GM21723 (cell line): Measurements from ENCODE around the gene PRKG1.
"Not testable (repeated sequence)": the region's sequence is repeated elsewhere in the genome, so short reads cannot be mapped to it uniquely, and the experiment has no call there.

Experiments
- ATAC-seq: cut with Tn5 transposase; IDR thresholded peaks from one replicate; pipeline ENCODE4 v1.9.1; 2021; ENCODE audit warnings: mild to moderate bottlenecking, moderate library complexity; ENCODE audit not compliant: unreplicated experiment

The PRKG1 gene

DNA sequence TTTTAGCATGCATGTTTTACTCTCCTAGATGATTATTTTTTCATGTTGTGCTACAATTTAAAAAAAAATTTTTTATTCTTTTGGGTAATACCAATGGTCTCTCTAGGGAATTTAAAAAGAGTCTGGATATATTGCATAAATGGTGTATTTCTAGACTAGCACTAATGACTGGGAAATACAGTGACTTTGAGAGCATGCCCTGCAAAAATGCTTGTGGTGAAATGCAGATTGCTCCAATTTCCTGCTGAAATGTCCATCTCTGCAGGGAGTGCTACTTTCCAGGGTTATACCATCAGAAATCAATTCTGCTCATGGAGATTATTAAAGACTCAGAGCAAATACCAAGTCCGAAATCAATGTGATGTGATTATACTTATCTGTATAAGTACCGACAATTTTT is 186.1 kb downstream of the PRKG1 start:
- ATAC-seq: no peak

DNA sequence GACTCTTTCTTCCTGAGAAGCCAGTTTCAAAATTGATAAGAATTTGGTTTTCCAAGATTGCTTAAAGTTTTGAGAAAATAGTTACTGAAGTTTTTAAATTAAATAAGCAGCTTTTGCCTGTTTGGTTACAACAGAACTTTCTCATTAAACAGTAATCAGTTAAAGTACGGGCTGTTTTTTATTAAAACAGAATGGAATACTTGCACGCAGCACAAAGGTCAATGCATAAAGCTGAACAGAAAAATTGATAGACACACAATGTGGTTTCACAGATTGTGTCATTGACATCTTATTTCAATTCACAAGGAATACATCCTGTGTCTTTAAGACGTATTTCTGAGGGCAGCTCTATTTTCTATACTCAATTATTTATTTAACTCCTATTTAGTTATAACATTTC is 192.2 kb downstream of the PRKG1 start:
- ATAC-seq: no peak

DNA sequence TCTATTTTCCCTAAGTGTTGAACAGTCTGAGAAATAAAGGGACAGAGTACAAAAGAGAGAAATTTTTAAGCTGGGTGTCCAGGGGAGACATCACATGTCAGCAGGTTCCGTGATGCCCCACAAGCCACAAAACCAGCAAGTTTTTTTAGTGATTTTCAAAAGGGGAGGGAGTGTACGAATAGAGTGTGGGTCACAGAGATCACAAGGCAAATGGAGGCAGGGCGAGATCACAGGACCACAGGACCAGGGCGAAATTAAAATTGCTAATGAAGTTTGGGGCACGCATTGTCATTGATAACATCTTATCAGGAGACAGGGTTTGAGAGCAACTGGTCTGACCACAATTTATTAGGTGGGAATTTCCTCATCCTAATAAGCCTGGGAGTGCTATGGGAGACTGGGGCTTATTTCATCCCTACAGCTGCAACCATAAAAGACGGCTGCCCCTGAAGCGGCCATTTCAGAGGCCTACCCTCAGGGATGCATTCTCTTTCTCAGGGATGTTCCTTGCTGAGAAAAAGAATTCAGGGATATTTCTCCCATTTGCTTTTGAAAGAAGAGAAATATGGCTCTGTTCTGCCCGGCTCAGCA is 193.8 kb downstream of the PRKG1 start:
- not testable (repeated sequence) for ATAC-seq

DNA sequence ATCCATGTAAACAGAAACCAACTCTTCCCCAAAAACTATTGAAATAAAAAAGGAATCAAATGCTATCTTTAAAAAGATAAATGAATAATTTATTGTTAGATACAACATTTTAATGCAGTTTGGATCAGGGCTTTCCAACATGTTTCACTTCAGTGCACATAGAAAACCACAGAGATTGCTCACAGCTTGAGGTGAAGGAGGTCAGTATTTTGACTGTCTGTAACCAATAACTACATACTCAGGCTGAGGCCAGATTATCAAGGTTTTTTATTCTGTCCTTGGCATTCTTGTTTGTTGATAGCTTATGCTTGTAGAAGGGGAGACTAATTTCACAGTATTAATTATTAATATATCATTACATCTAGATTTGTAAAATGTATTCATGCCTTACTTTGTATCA is 195.5 kb downstream of the PRKG1 start:
- no peak for ATAC-seq

DNA sequence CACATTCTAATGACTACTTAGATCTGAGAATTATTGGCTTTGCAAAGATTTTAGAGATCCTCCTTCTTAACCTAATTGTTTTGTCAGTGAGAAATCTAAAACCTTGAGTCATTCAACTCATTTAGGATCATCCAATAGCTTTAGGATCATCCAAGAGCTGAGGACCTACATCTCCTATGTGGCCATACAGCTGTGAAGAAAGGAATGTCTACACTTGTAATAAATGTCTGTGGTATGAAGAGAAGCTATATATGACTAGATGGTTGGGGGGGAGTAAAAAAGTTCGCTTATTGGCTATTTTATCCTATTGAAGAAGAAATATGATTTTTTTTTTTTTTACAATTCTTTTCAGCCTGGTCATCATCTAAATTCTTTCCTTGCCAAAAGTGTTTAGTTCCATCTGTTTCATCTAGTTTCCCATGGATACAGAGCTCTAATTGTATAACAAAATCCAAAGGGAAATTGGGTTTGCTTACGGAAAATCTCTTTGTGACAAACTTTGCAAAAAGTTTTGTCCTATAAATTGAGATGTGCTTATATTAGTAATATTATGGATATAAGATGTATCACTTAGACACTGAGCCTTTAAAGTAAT is 196.7 kb downstream of the PRKG1 start:
- ATAC-seq: no peak

DNA sequence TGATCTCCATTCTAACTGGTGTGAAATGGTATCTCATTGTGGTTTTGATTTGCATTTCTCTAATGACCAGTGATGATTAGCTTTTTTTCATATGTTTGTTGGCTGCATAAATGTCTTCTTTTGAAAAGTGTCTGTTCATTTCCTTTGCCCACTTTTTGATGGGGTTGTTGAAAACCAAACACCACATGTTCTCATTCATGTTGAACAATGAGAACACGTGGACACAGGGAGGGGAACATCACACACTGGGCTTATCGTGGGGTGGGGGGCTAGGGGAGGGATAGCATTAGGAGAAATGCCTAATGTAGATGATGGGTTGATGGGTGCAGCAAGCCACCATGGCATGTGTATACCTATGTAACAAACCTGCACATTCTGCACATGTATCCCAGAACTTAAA is 197.8 kb downstream of the PRKG1 start:
- not testable (repeated sequence) for ATAC-seq

DNA sequence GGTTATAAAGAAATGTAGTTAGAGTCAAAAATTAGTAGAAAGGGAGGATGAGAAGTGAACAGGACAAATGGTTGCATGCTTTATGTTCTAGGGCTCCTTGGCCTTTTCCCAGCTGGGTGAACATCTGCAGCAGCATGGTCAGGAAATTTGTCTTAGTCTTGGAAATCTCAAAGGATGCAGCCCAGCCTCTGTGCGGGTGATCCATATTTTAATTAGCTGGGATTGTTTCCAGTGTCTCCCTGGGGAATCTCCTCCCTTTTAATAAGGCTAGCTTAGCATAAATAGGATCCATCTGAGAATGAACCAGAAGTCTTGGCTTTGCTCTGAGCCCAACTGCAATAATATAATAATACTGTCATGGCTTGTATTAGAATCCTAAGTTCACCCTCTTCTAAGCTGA is 198.3 kb downstream of the PRKG1 start:
- no peak for ATAC-seq

DNA sequence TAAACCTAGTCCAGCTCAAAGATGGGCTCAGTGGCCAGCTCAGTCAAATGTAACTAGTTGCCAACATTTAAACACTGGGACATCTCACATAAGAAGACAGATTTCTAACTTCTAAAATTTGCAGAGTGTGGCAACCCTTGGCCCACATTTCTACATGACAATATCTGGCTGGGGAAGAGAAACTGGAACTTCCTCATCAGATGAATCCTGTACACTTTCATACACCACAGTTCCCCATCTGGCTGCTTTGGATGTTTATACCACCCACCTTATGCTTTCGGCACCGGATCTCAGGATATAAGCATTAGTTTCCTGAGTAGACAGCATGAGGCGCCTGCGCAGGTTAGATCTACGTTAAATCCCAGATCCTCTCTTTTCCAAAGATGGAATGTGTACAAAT is 199.3 kb downstream of the PRKG1 start:
- ATAC-seq: no peak

DNA sequence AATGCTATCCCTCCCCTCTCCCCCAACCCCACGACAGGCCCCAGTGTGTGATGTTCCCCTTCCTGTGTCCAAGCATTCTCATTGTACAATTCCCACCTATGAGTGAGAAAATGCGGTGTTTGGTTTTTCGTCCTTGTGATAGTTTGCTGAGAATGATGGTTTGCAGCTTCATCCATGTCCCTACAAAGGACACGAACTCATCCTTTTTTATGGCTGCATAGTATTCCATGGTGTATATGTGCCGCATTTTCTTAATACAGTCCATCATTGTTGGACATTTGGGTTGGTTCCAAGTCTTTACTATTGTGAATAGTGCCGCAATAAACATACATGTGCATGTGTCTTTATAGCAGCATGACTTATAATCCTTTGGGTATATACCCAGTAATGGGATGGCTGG is 201.8 kb downstream of the PRKG1 start:
- not testable (repeated sequence) for ATAC-seq

DNA sequence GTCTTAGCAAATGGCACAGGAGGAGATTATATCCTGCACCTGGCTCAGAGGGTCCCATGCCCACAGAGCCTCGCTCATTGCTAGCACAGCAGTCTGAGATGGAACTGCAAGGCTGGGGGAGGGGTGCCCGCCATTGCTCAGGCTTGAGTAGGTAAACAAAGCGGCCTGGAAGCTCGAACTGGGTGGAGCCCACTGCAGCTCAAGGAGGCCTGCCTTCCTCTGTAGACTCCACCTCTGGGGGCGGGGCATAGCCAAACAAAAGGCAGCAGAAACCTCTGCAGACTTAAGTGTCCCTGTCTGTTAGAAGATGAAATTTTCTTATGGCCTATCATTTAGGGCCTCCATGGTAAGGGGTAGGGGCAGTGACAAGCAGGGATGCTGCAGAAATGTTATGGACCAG is 207.1 kb downstream of the PRKG1 start:
- not testable (repeated sequence) for ATAC-seq

DNA sequence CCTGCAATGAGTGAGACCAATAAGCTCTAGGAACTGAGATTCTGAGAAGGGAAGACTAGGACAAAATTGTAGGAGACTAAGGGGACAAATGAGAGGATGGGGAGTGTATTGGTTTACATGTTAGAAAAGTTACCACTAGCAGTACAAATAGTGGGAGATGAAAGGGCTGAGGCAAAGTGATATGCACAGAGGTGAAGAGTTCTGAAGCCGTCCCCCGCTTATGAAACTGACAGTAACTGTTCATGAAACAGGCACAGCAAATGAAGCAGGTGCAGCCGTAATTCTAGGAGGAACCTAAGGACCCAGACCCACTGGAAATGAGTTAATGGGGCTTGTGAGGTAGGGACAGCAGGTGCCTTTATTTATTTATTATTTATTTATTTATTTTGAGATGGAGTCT is 211.3 kb downstream of the PRKG1 start:
- ATAC-seq: no peak

DNA sequence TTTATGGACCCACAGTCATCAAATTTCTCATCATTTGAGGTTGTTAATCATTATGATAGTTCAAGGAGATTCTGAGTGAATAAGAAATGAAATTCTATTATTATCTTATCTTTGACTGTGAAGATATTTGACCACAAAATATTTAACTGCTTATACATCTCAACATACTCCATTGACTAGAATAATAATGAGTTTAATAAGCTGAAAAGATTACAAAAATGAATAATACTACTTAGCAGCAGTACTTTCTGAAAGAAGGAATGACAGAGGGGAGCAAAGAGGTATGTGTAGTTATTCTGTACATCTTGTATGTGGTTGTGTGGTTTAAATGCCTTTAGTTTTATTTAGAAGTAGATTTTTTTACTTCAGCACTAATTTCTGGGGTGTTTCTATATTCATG is 214.2 kb downstream of the PRKG1 start:
- no peak for ATAC-seq

DNA sequence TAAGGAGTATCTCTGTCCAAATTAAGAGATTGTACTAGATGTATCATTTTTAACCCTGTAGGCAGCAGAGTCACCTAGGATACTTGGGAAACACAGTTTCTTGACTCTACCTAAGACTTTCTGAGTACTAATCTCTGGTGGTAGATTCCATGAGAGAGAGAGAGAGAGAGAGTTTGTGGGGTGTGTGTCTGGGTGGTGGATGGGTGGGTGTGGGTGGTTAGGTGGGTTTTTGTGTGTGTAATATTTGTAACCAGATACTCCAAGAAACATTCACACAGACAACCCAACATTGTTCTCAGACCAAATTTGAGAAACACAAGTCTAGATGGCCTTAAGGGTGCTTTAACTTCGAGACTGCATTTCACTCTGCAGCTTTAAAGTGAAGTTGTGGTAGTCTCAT is 215.2 kb downstream of the PRKG1 start:
- no peak for ATAC-seq

DNA sequence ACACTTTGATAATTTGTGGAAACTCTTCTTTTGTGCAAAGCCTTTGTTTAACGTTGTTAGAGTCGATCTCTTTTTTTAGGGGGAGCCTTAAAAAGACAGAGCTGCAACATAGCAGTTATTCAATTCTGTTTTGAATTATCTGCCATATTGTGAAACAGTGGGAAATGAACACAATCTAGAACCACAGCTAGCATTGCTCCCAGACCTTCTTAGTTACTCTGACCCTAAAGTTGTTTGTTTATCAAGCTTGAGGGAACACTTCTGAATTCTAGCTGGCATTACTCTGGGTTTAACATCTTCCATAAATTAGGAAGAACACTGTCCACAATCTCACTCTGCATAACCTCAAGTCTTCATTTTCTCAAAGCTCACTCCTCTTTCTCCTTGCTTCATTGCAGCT is 217.7 kb downstream of the PRKG1 start:
- no peak for ATAC-seq

DNA sequence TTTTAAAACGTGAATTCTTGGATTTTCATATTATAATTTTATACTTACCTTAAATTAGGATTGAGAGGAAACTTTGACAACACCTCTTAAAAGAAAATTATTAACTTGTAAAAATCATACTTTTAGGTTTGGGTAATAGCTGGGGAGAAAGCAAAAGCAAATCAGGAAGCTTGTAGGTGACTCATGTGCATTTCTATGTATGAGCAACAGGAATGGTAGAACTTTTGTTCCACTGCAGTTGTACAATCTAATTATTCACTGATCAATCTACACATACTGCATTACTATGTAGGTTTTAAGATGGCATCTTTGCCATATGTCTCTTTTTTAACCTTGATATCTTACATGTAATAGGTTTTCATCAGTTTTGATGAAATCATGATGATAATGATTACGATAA is 223.2 kb downstream of the PRKG1 start:
- ATAC-seq: no peak

DNA sequence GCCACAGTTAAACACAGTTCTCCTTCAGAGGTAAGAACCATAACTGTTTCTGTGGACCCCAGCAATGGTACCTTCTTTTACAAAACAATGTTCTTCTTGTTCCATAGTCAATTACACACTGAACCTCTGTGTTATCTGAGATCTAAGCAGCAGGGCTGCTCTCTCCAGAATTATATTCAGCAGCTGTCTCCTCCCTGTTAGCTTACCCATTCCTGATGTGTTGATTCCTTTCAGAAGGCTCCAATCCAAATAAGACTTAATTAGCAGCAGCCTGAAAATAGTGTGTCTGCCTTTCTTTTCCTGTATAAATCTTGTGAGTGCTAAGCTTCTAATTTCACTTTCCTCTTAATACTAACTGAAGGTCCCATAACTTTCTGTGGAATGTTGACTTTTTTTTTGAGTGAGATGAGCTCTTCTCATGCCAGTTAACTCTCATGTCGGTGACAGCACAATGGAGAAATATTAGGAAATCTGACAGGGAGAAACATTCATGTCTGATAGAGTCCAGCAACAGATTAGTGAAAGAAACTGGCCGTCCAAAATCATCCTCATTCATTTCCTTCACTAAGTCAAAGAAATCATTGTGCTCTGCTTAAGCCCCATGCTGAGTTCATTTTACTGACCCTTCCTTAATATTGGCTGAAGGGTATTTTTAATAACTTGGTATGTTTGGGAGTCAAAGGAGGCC is 226.5 kb downstream of the PRKG1 start:
- ATAC-seq: no peak

DNA sequence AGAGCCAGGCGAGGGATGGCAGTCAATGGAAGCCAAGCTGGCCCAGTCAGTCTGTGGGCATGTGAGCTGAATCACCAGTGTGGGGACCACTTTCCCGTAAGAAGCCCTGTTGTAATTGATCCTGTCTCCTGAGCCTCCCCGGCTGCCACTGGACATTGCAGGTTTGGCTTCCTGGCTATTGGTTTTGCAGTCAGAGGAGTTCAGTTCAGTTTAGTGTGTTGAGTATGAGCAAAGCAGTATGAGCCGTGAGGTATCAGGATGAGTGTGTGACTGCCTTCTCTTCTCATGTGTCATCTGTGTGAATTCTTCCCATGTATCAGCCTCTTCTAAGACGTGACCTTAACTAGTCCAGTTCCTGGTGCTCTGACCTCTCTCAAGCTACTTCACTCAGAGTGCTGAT is 227.4 kb downstream of the PRKG1 start:
- ATAC-seq: no peak

DNA sequence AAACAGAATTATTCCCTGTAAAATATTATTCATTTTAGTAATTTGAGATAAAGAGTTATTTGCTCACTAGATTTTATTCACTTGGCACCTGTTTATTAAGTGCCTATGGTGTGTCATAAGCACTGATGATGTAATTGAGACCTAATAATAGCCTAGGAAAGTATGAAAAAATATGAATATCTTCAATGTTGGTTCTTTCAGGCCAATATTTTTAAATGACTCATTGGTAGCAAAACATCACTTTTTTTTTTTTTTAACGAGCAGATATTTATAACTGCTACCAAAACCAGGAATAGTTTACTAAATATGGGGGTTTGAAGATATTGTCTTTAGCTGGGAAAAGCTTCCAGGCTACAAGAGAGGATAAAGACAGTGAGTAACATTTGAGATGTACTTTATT is 228.0 kb downstream of the PRKG1 start:
- ATAC-seq: no peak

DNA sequence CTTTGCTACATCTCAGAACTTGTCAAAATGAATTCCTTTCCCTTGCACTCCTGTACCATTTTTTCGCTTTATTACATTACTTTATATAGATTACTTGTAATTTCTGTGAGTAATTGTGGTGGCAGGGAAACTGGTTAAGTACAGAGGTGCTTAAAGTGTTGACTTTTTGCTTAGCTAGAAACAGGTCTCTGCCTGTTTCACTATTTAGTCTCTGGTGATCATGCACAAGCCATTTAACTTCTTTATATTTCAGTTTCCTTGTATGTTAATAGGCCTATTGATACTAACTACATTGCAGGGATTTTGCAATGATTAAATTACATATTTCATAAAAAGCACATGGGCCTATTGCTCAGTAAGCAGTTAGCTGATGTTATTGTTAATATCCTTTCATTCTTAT is 233.8 kb downstream of the PRKG1 start:
- ATAC-seq: no peak

DNA sequence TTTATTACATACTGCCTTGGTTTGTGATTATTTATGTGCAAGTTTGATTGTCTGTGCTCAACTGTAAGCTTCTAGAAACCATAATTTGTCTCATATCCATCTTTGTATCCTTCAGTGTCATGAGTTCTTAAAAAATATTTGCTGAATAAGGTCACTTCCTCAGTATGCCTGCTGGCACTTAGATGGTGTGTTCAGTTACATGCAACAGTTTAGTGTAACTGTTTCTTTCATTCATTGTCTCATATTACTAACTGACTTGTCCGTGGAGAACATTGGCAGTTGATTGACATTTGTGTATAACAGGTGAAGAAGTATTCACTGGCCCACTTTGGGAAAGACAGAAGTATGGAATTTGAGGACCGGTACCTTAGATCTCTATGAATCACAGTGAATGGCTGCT is 236.9 kb downstream of the PRKG1 start:
- no peak for ATAC-seq

DNA sequence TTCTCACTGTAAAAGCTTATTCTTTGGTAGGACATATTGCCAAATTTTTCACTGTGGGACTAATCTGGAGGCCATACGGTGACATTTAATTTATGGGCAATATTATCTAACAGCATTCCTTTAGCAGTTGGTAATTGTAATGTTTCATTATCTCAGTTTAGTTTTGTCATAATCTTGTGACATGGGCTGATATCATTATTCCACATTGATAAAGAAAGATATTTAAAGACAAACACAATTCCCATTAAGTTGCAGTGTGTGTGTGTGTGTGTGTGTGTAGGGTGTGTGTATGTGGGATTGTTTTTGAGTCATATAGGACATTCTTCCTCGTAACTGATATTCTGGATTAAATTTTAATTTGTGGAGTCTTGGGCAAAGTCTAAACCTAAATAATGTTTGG is 238.5 kb downstream of the PRKG1 start:
- no peak for ATAC-seq

DNA sequence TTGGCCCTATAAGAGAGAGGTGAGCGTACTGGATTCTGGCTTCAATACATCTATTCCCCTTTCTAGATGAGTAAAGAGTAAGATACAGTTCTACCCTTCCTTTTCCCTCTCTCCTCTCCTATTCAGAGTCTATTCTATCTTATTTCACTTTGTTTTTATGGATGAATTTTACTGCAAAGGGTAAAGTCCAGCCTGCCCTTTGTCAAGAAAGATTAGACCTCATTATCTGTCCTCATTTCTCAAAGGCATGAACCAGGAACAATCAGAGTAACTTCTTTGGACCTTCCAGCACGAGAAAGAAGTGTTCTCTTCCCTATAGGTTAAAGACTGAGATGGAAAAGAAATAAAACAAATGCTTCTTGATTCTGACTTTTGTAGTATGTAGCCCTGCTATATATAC is 239.0 kb downstream of the PRKG1 start:
- ATAC-seq: no peak
